Peyer's patch (tissue), 4 donors: Measurements from ENCODE around the gene DCAF8L2.

Experiments used
- CTCF ChIP-seq, 6 experiments: fragments of 450-650 bp in 4 of 6; fragments of 200-600 bp in 2 of 6; sonication (generic) in 1 of 6; IDR thresholded peaks; one replicate each; pipeline ENCODE4 v1.5.1; 2017 to 2019; ENCODE audit warnings: antibody characterized with exemption in 6 of 6, mild to moderate bottlenecking in 3 of 6, moderate library complexity in 1 of 6
- POLR2A ChIP-seq, 2 donors: fragments of 450-650 bp; IDR thresholded peaks; one replicate each; pipeline ENCODE4 v1.5.1; 2017; ENCODE audit warnings: antibody characterized with exemption in 2 of 2, mild to moderate bottlenecking in 2 of 2, moderate library complexity in 2 of 2

GRCh38 chrX:27680726-27681125 is 90.6 kb downstream of the DCAF8L2 start:
- TF ChIP-seq CTCF (IDR thresholded peaks at IDR 0.05) (no peak), POLR2A (IDR thresholded peaks at IDR 0.05) (no peak)
